Measurements from ENCODE around the gene RNF181.
"Not testable (repeated sequence)": the region's sequence is repeated elsewhere in the genome, so short reads cannot be mapped to it uniquely, and the experiment has no call there.

RNF181 gene

DNA sequence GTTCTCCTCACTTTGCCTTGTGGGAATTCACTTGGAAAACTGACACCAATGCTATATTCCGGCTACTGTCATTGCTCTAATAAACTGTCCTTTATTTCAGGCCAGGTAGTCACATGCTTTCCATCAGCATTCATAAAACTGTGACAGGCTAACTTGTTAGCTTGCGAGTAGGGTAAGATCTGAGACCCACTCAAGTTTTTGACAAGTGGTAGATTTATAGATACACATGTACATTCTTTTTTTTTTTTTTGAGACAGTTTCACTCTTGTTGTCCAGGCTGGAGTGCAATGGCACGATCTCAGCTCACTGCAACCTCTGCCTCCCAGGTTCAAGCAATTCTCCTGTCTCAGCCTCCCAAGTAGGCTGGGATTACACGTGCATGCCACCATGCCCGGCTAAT, 22.2 kb downstream of the RNF181 start:
- not testable (repeated sequence) for FAIRE-seq

- no peak for FAIRE-seq
Measured at GRCh38 chr2:85619617-85620016, 24.1 kb downstream of the RNF181 start.

GRCh38 chr2:85621338-85621737, 25.8 kb downstream of the RNF181 start:
- no peak for FAIRE-seq

- no peak for FAIRE-seq
Measured at GRCh38 chr2:85623991-85624390, 28.4 kb downstream of the RNF181 start.

- no peak for FAIRE-seq
Measured at GRCh38 chr2:85628658-85629057, 33.1 kb downstream of the RNF181 start.

DNA sequence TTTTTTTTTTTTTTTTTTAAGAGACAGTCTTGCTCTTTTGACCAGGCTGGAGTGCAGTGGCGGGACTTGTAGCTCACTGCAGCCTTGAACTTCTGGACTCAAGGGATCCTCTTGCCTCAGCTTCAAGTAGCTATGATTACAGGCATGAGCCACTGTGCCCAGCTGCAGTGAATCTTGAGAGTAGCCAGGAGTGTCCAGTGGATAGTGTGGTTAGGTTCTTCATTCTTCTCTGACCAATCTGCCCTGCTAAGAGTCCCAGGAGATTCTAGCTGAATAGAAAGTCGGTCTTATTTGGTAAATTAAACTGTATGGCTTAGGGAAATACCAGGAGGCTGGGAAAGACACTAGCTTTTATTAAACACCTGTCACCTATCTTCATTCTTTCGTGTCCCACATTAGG, 35.8 kb downstream of the RNF181 start:
- no peak for FAIRE-seq

GRCh38 chr2:85635011-85635410, 39.5 kb downstream of the RNF181 start:
- FAIRE-seq = no peak

- FAIRE-seq = no peak
Measured at GRCh38 chr2:85635636-85636035, 40.1 kb downstream of the RNF181 start.

- FAIRE-seq = no peak
Measured at GRCh38 chr2:85642725-85643124, 47.2 kb downstream of the RNF181 start.

DNA sequence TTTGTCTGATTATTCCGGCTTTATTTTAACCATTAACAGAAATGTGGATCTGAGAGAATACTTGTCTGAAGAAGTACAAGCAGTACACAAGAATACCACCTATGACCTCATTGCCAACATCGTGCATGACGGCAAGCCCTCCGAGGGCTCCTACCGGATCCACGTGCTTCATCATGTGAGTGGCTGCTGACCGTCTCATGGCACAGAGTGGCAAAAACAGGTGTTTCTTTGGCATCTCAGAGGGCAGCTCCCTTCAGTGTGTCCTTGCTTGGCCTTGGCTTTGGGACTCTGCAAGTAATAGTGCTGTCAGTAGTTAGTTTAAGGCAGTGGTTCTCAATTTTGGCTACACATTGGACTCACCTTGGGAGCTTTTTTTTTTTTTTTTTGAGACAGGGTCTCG, 49.4 kb downstream of the RNF181 start:
- no peak for FAIRE-seq

DNA sequence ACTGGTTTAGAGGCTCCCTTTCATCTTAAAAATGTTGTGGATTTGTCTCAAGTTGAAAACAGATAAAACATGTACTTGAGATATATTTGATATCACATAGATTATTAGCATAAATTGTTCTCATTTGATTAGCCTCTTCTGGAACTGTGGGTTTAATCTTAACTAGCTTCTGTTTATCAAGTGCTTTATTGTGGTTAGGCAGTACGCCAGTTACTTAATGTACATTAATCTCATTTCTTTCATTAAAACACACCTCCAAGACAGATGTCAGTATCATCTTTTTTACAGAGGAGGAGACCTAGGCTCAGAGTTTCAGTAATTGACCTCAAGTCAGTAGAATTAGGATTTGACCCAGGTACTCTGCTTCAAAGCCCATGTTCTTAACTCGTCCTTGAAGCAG, 50.6 kb downstream of the RNF181 start:
- FAIRE-seq = no peak

All from endometrium (tissue), 2 donors.